ACC112 (cell line): Measurements from ENCODE around the gene UBL3.

ENCODE experiments used
- H2AFZ ChIP-seq: fragments of 200-600 bp; sonication (generic); one replicate; pipeline ENCODE4 v1.6.0; 2017; ENCODE audit warnings: antibody characterized with exemption, low read length; ENCODE audit not compliant: unreplicated experiment
- H3K27ac ChIP-seq: fragments of 200-600 bp; sonication (generic); 2 replicates; pipeline ENCODE4 v1.5.1; 2014; ENCODE audit warnings: low read depth, mild to moderate bottlenecking, antibody characterized with exemption, low read length, moderate library complexity
- H3K27me3 ChIP-seq: fragments of 200-600 bp; sonication (generic); 2 replicates; pipeline ENCODE4 v1.6.1; 2014; ENCODE audit warnings: mild to moderate bottlenecking, antibody characterized with exemption, low read length, moderate library complexity, mixed read lengths; ENCODE audit not compliant: insufficient read depth
- H3K36me3 ChIP-seq: fragments of 200-600 bp; sonication (generic); 2 replicates; pipeline ENCODE4 v1.6.1; 2016; ENCODE audit warnings: mild to moderate bottlenecking, antibody characterized with exemption, low read length, moderate library complexity, mixed read lengths; ENCODE audit not compliant: insufficient read depth
- H3K4me1 ChIP-seq: fragments of 200-600 bp; sonication (generic); one replicate; pipeline ENCODE4 v1.6.1; 2016; ENCODE audit warnings: low read length, mixed read lengths; ENCODE audit not compliant: insufficient read depth, unreplicated experiment, control insufficient read depth
- H3K4me3 ChIP-seq: fragments of 200-600 bp; sonication (generic); 2 replicates; pipeline ENCODE4 v1.5.1; 2014; ENCODE audit warnings: mild to moderate bottlenecking, low read depth, low read length
- H3K79me2 ChIP-seq: fragments of 200-600 bp; sonication (generic); one replicate; pipeline ENCODE4 v1.6.0; 2016; ENCODE audit warnings: low read length; ENCODE audit not compliant: control insufficient read depth, unreplicated experiment, insufficient read depth

Gene UBL3

DNA sequence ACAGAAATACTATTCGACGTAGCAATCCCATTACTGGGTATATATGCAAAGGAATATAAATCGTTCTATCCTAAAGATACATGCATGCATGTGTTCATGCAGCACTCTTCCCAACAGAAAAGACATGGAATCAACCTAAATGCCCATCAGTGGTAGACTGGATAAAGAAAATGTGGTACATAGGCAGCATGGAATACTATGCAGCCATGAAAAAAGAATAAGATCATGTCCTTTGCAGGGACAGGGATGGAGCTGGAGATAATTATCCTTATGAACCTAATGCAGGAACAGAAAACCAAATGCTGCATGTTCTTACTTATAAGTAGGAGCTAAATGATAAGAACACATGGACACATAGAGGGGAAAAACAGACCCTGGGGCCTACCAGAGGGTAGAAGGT, 89.3 kb downstream of the UBL3 start:
- no peak overlapping the region for H2AFZ ChIP-seq
- no peak overlapping the region for H3K4me3 ChIP-seq
- H3K27ac ChIP-seq: no peak overlapping the region
- no peaks in the 10 kb centered on the region for H3K4me1 ChIP-seq
- H3K27me3 ChIP-seq: no peaks in the 10 kb centered on the region
- H3K79me2 ChIP-seq: no peaks in the 10 kb centered on the region
- H3K36me3 ChIP-seq: no peaks in the 10 kb centered on the region

- no peaks in the 10 kb centered on the region for H3K27me3 ChIP-seq
- no peaks in the 10 kb centered on the region for H3K36me3 ChIP-seq
- H3K4me1 ChIP-seq: no peaks in the 10 kb centered on the region
- no peak overlapping the region for H2AFZ ChIP-seq
- no peaks in the 10 kb centered on the region for H3K79me2 ChIP-seq
- no peak overlapping the region for H3K4me3 ChIP-seq
- no peak overlapping the region for H3K27ac ChIP-seq
These were observed 89.9 kb downstream of the UBL3 start for GRCh38 chr13:29760544-29760943.

GRCh38 chr13:29758531-29759114, 91.8 kb downstream of the UBL3 start:
- Histone ChIP-seq H3K36me3 (no peaks in the 10 kb centered on the region), H3K27me3 (no peaks in the 10 kb centered on the region), H2AFZ (no peak overlapping the region), H3K27ac (no peak overlapping the region), H3K4me1 (peaks cover 4% of the 10 kb centered on the region), H3K4me3 (no peak overlapping the region), H3K79me2 (no peaks in the 10 kb centered on the region)

GRCh38 chr13:29756506-29756905, 93.9 kb downstream of the UBL3 start:
- H3K4me3 ChIP-seq: no peak overlapping the region
- H2AFZ ChIP-seq: no peak overlapping the region
- no peaks in the 10 kb centered on the region for H3K36me3 ChIP-seq
- H3K79me2 ChIP-seq: no peaks in the 10 kb centered on the region
- no peaks in the 10 kb centered on the region for H3K27me3 ChIP-seq
- H3K27ac ChIP-seq: no peak overlapping the region
- peaks cover 4% of the 10 kb centered on the region for H3K4me1 ChIP-seq

GRCh38 chr13:29754473-29754806, 96.0 kb downstream of the UBL3 start:
- Histone ChIP-seq H3K79me2 (no peaks in the 10 kb centered on the region), H2AFZ (no peak overlapping the region), H3K27me3 (no peaks in the 10 kb centered on the region), H3K36me3 (no peaks in the 10 kb centered on the region), H3K4me1 (peaks cover 4% of the 10 kb centered on the region), H3K27ac (no peak overlapping the region), H3K4me3 (no peak overlapping the region)

- Histone ChIP-seq H3K4me1 (peaks cover 4% of the 10 kb centered on the region), H3K4me3 (0 out of 2 replicates have a peak overlapping the region, but pooled peaks have one; percentile 14), H3K27me3 (no peaks in the 10 kb centered on the region), H3K27ac (no peak overlapping the region), H2AFZ (peak overlapping the region; percentile 39), H3K36me3 (no peaks in the 10 kb centered on the region), H3K79me2 (no peaks in the 10 kb centered on the region)
These were observed 96.6 kb downstream of the UBL3 start for GRCh38 chr13:29753618-29754472.

GRCh38 chr13:29752175-29752574, 98.2 kb downstream of the UBL3 start:
- Histone ChIP-seq H3K4me3 (no peak overlapping the region), H3K79me2 (no peaks in the 10 kb centered on the region), H3K27ac (no peak overlapping the region), H3K4me1 (peaks cover 4% of the 10 kb centered on the region), H3K36me3 (no peaks in the 10 kb centered on the region), H3K27me3 (no peaks in the 10 kb centered on the region), H2AFZ (no peak overlapping the region)

DNA sequence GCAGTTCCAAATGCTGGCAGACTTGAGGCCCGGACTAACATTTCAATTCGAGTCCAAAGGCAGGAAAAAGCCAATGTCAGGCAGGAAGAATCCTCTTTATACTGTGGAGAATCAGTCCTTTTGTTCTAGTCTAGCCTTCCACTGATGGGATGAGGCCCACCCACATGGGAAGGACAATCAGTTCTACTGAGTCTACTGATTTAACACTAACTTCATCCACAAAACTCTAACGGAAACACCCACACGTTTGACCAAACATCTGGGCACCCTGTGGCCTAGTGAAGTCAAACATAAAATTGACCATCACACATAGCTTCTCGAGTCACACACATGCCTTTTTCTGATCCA, 100.3 kb downstream of the UBL3 start:
- Histone ChIP-seq H3K36me3 (no peaks in the 10 kb centered on the region), H3K27ac (peak overlapping the region; percentile 16; the same call in 1 of the 2 replicates), H3K27me3 (no peaks in the 10 kb centered on the region), H3K4me1 (peaks cover 4% of the 10 kb centered on the region), H3K4me3 (no peak overlapping the region), H3K79me2 (no peaks in the 10 kb centered on the region), H2AFZ (no peak overlapping the region)

- H3K36me3 ChIP-seq: no peaks in the 10 kb centered on the region
- H3K27ac ChIP-seq: peak overlapping the region; percentile 16; the same call in 1 of the 2 replicates
- H3K4me1 ChIP-seq: peaks cover 4% of the 10 kb centered on the region
- no peak overlapping the region for H3K4me3 ChIP-seq
- H2AFZ ChIP-seq: no peak overlapping the region
- H3K79me2 ChIP-seq: no peaks in the 10 kb centered on the region
- H3K27me3 ChIP-seq: 0 out of 2 replicates have a peak, but pooled peaks cover 4% of the 10 kb centered on the region
These were observed 100.8 kb downstream of the UBL3 start for GRCh38 chr13:29749401-29750182.

DNA sequence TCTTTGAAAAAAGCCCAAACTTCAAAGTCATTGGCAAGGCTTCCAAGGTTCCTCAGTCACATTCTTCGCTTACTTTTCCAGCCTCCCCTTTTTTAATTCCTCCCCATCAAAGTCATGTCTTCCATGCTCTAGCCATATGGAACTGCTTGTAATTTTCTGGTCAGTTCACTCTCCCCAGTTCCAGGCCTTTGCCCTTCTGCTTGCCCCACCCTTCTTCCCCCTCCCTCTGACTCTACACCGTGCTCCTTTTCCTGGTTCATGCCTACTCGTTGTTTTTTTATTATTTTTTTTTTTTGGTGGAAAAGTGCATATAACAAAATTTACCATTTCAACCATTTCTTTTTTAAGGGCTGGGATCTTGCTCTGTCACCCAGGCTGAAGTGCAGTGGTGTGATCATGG, 102.3 kb downstream of the UBL3 start:
- H3K27me3 ChIP-seq: 0 out of 2 replicates have a peak, but pooled peaks cover 4% of the 10 kb centered on the region
- no peaks in the 10 kb centered on the region for H3K79me2 ChIP-seq
- H3K27ac ChIP-seq: no peak overlapping the region
- H3K36me3 ChIP-seq: no peaks in the 10 kb centered on the region
- no peaks in the 10 kb centered on the region for H3K4me1 ChIP-seq
- H3K4me3 ChIP-seq: no peak overlapping the region
- no peak overlapping the region for H2AFZ ChIP-seq
